ENCODE measurements around the gene ATP10A.

The ATP10A gene

DNA sequence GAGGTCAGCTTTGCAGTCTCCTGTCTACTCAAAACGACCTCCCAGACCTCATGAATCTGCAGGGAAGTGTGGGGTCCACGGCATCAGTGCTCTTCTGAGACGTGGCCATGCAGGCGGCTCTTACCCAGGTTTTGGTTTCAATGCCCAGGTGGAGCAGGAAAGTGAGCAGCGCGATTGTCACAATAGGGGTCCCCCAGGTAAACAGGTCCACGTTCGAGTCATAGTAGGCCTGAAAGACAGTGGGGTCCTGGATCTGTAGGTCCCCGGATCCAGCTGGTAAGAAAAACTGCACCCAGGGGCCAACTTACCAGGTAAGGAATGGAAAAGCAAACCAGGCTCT, 182.5 kb downstream of the ATP10A start:
- Histone ChIP-seq H3K27me3 (replicated peaks; ENCODE audit: insufficient read depth, low read length) (no peaks in the 10 kb centered on the region), H3K9me3 (replicated peaks; ENCODE audit: insufficient read depth, low read length) (no peaks in the 10 kb centered on the region), H4K20me1 (ENCODE audit: insufficient read depth, low read length) (no peaks in the 10 kb centered on the region), H3K4me3 (ENCODE audit: low read length) (no peak overlapping the region), H3K79me2 (ENCODE audit: low read length) (no peaks in the 10 kb centered on the region), H3K27ac (ENCODE audit: low read length) (no peak overlapping the region), H2AFZ (ENCODE audit: low read length) (no peak overlapping the region), H3K9me2 (replicated peaks; ENCODE audit: insufficient read depth, low read length) (no peaks in the 10 kb centered on the region), H3K4me2 (ENCODE audit: low read depth, low read length) (no peak overlapping the region), H3K36me3 (replicated peaks; ENCODE audit: insufficient read depth, low read length) (no peaks in the 10 kb centered on the region), H3K4me1 (ENCODE audit: low read length) (no peaks in the 10 kb centered on the region), H3F3A (ENCODE audit: insufficient read depth, low read length) (no peaks in the 10 kb centered on the region), H3K9ac (ENCODE audit: low read length) (no peak overlapping the region)
- TF ChIP-seq, protein P1, sequence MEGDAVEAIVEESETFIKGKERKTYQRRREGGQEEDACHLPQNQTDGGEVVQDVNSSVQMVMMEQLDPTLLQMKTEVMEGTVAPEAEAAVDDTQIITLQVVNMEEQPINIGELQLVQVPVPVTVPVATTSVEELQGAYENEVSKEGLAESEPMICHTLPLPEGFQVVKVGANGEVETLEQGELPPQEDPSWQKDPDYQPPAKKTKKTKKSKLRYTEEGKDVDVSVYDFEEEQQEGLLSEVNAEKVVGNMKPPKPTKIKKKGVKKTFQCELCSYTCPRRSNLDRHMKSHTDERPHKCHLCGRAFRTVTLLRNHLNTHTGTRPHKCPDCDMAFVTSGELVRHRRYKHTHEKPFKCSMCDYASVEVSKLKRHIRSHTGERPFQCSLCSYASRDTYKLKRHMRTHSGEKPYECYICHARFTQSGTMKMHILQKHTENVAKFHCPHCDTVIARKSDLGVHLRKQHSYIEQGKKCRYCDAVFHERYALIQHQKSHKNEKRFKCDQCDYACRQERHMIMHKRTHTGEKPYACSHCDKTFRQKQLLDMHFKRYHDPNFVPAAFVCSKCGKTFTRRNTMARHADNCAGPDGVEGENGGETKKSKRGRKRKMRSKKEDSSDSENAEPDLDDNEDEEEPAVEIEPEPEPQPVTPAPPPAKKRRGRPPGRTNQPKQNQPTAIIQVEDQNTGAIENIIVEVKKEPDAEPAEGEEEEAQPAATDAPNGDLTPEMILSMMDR (IDR thresholded peaks at IDR 0.05; ENCODE audit: low read length): no peak
- TF ChIP-seq EZH2 (optimal IDR thresholded peaks at IDR 0.05; ENCODE audit: low read depth, low read length) (no peak), EZH2phosphoT487 (IDR thresholded peaks at IDR 0.05; ENCODE audit: low read length) (no peak)
- DNase-seq: no peak

DNA sequence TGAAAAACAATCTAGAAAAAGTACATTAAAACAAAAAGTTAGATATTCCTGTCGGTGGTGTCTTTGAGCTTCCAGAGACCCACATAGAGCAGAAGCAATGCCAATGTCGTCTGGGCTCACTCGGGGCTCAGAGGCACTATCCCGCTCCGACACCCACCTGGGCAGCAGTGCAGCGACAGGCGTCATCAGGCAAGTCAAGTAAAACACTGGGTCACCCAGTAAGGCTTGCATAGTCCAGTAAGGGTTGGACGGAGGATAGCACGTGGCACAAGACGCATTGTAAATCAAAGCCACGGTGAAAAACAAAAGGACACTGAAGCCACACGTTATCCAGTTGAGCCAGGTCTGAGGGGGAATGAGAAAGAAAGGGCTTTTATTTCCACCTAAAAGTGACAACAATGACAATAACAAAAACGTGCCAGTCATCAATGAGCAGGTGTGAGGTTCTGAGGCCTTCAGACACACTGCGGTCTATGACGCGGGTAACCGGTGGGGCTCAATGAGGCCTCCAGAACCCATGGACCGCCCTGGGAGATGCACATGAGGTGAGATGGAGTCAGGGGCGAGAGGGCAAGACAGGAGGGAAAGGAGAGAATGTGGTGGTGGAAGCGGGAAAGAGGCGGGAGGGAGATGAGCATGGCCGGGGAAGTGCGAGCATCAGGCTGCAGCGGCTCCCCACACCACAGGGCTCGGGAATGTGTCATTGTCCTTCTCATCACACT, 183.0 kb downstream of the ATP10A start:
- Histone ChIP-seq H3K4me2 (ENCODE audit: low read depth, low read length) (no peak overlapping the region), H3K79me2 (ENCODE audit: low read length) (no peaks in the 10 kb centered on the region), H3K9ac (ENCODE audit: low read length) (no peak overlapping the region), H3K4me3 (ENCODE audit: low read length) (no peak overlapping the region), H2AFZ (ENCODE audit: low read length) (no peak overlapping the region), H3K9me2 (replicated peaks; ENCODE audit: insufficient read depth, low read length) (no peaks in the 10 kb centered on the region), H3K27me3 (replicated peaks; ENCODE audit: insufficient read depth, low read length) (no peaks in the 10 kb centered on the region), H3F3A (ENCODE audit: insufficient read depth, low read length) (no peaks in the 10 kb centered on the region), H3K4me1 (ENCODE audit: low read length) (no peaks in the 10 kb centered on the region), H3K36me3 (replicated peaks; ENCODE audit: insufficient read depth, low read length) (no peaks in the 10 kb centered on the region), H3K27ac (ENCODE audit: low read length) (no peak overlapping the region), H3K9me3 (replicated peaks; ENCODE audit: insufficient read depth, low read length) (no peaks in the 10 kb centered on the region), H4K20me1 (ENCODE audit: insufficient read depth, low read length) (no peaks in the 10 kb centered on the region)
- DNase-seq: no peak
- TF ChIP-seq EZH2phosphoT487 (IDR thresholded peaks at IDR 0.05; ENCODE audit: low read length): no peak
- TF ChIP-seq EZH2 (optimal IDR thresholded peaks at IDR 0.05; ENCODE audit: low read depth, low read length): no peak
- TF ChIP-seq, protein P1 (IDR thresholded peaks at IDR 0.05; ENCODE audit: low read length): no peak

DNA sequence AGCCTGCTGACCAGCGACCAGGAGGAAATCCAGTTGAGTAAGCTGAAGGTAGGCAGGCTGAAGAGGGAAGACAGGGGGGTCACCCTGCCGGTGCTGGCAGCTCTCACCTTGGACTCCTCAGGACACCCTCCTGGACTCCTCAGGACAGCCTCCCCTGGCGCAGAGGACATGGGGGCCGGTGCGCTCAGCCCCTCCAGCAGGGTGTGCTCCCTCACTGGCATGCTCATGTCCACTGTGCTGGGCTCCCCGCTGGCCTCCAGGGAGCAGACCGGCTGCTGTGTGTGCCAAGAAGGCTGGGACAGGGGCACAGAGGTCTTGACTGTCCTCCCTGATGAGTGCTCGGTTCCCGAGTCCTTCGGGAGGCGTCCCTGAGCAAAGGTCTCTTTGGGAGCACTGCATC, 183.6 kb downstream of the ATP10A start:
- Histone ChIP-seq H3F3A (ENCODE audit: insufficient read depth, low read length) (no peaks in the 10 kb centered on the region), H3K9me2 (replicated peaks; ENCODE audit: insufficient read depth, low read length) (no peaks in the 10 kb centered on the region), H4K20me1 (ENCODE audit: insufficient read depth, low read length) (no peaks in the 10 kb centered on the region), H3K27ac (ENCODE audit: low read length) (no peak overlapping the region), H3K27me3 (replicated peaks; ENCODE audit: insufficient read depth, low read length) (no peaks in the 10 kb centered on the region), H3K9ac (ENCODE audit: low read length) (no peak overlapping the region), H3K4me2 (ENCODE audit: low read depth, low read length) (no peak overlapping the region), H3K9me3 (replicated peaks; ENCODE audit: insufficient read depth, low read length) (no peaks in the 10 kb centered on the region), H3K4me1 (ENCODE audit: low read length) (no peaks in the 10 kb centered on the region), H2AFZ (ENCODE audit: low read length) (no peak overlapping the region), H3K79me2 (ENCODE audit: low read length) (no peaks in the 10 kb centered on the region), H3K36me3 (replicated peaks; ENCODE audit: insufficient read depth, low read length) (no peaks in the 10 kb centered on the region), H3K4me3 (ENCODE audit: low read length) (no peak overlapping the region)
- no peak for DNase-seq
- TF ChIP-seq EZH2phosphoT487 (IDR thresholded peaks at IDR 0.05; ENCODE audit: low read length) (no peak), EZH2 (optimal IDR thresholded peaks at IDR 0.05; ENCODE audit: low read depth, low read length) (no peak)
- TF ChIP-seq, protein P1 (IDR thresholded peaks at IDR 0.05; ENCODE audit: low read length): no peak

Measured in MM.1S (cell line).